DND-41 (cell line): ENCODE data around the gene PASK.

Source experiments
- CTCF ChIP-seq: IDR thresholded peaks from 2 replicates; pipeline ENCODE4 v1.5.1; 2012; ENCODE audit warnings: borderline replicate concordance, low read length, moderate library complexity, mild to moderate bottlenecking; ENCODE audit not compliant: poor library complexity, severe bottlenecking; ENCODE audit errors: extremely low read depth
- EZH2 ChIP-seq: IDR thresholded peaks from 3 replicates; pipeline ENCODE4 v1.6.1; 2012; ENCODE audit warnings: borderline replicate concordance, low read depth, mild to moderate bottlenecking, moderate library complexity, low read length, inconsistent platforms; ENCODE audit not compliant: severe bottlenecking

- TF ChIP-seq CTCF (no peak), EZH2 (no peak)
Measured at GRCh38 chr2:241094172-241094571, 55.1 kb downstream of the PASK start.
